GM21786 (cell line): ENCODE data around the gene CKS1B.
A peak's percentile ranks its signal among the peaks of the same experiment; 100 is the strongest.
"Not testable (repeated sequence)": the region's sequence is repeated elsewhere in the genome, so short reads cannot be mapped to it uniquely, and the experiment has no call there.

Experiments
- ATAC-seq: cut with Tn5 transposase; IDR thresholded peaks from one replicate; pipeline ENCODE4 v1.9.1; 2021; ENCODE audit not compliant: unreplicated experiment

Gene CKS1B

DNA sequence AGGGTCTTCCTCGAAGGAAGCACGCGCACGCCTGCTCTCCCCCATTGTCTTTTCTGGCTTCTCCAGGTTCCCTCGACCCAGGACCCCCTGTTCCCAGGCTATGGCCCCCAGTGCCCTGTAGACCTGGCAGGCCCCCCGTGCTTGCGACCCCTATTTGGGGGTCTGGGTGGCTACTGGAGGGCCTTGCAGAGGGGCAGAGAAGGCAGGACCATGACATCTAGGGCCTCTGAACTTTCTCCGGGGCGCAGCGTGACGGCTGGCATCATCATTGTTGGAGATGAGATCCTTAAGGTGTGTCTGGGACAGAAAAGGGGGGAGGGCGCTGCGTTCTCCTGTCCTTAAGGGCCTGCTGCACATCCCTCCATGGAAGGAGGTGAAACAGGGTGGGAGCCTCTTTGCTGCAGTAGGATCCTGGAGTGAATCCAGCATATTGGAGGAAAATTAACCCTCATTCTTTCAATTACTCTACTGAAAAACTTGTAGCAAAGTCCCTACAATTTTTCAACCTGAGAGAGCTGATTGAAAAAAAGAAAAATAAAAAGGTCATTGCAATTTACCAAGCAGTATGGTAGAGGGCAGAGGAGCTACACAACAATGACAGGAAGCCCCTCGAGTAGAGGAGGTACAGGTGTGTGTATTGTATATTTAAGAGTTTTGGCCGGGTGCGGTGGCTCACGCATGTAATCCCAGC lies 9.4 kb downstream of the CKS1B start:
- ATAC-seq, result no peak

DNA sequence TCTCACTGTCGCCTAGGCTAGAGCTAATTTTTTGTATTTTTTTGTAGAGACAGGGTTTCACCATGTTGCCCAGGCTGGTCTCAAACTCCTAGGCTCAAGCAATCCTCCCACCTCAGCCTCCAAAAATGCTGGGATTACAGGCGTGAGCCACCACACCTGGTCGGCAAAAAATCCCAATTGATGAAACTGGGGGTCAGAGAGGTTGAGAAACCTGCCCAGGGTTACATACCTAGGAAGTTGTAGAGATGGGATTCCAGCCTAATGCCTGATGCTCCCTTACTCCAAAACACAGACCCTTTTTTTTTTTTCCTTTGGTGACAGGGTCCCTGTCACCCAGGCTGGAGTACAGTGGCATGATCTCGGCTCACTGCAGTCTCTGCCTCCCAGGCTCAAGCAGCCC lies 12.3 kb downstream of the CKS1B start:
- not testable (repeated sequence) for ATAC-seq

DNA sequence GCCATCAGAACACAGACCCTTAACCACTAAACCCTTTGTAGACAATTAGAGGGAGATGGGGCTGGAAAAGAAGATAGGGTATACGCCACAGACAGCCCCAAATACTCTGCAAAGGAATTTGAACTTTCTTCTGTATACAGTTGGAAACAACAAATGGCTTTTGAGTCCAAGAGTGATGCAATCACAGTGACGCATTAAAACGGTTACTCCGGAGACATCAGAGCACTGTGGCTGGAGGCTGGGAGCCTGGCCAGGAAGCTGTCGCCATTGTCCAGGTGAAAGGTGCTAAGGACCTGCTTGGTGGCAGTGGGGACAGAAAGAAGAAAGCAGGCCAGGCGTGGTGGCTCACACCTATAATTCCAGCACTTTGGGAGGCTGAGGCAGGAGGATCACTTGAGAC lies 12.8 kb downstream of the CKS1B start:
- ATAC-seq, result no peak

DNA sequence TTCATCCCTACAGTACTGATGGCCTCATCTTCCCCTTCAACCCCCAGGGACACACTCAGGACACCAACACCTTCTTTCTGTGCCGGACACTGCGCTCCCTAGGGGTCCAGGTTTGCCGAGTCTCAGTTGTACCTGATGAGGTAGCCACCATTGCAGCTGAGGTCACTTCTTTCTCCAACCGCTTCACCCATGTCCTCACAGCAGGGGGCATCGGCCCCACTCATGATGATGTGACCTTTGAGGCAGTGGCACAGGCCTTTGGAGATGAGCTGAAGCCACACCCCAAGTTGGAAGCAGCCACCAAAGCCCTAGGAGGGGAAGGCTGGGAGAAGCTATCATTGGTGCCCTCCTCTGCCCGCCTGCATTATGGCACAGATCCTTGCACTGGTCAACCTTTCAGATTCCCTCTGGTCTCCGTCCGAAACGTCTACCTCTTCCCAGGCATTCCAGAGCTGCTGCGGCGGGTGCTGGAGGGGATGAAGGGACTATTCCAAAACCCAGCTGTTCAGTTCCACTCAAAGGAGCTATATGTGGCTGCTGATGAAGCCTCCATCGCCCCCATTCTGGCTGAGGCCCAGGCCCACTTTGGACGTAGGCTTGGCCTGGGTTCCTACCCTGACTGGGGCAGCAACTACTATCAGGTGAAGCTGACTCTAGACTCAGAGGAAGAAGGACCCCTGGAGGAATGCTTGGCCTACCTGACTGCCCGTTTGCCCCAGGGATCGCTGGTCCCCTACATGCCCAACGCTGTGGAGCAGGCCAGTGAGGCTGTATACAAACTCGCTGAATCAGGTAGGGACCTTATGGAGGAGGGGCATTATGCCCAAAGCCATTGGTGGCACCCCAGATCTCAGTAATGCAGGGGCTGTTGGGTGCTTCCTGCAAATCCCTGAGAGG lies 13.8 kb downstream of the CKS1B start:
- no peak for ATAC-seq

DNA sequence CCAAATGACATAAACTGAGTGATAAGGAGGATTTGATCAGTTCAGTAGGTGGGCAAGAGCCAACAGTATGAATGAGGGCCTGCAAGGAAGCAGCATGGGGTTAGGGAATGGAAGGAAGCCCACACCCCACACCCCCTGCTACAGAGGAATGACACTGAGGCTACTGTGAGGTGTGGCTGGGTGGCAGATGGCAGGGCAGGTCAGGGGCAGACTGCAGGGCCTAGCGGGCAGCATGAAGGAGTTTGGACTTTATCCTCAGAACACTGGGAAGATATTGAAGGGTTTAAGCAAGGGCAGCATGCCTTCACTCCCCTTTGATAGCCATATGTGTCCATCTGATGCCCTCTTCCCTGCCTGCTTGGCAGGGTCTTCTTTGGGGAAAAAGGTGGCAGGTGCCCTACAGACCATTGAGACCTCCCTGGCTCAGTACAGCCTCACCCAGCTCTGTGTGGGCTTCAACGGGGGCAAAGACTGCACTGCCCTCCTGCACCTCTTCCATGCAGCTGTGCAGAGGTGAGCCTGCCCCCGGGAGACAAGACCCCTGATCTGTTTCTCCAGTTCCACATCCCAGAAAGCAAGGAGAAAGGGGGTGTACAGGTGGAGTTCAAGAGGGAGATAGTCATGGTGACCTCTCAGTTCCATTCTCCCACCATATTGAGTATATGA lies 14.8 kb downstream of the CKS1B start:
- ATAC-seq, result no peak

DNA sequence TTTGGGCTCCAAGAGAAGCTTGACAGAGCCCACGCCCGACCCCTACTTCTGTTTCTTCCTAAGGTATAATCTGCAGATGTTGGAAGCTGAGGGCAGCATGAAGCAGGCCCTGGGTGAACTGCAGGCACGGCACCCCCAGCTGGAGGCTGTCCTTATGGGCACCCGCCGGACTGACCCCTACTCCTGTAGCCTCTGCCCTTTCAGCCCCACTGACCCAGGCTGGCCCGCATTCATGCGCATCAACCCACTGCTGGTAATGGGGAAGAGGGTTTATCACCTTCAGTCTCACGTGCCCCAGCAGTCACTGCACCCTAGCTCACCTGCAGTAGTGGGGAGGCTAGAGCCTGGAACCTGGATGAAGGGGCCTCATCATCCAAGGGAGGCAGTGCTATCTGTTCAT lies 15.8 kb downstream of the CKS1B start:
- ATAC-seq, result no peak

DNA sequence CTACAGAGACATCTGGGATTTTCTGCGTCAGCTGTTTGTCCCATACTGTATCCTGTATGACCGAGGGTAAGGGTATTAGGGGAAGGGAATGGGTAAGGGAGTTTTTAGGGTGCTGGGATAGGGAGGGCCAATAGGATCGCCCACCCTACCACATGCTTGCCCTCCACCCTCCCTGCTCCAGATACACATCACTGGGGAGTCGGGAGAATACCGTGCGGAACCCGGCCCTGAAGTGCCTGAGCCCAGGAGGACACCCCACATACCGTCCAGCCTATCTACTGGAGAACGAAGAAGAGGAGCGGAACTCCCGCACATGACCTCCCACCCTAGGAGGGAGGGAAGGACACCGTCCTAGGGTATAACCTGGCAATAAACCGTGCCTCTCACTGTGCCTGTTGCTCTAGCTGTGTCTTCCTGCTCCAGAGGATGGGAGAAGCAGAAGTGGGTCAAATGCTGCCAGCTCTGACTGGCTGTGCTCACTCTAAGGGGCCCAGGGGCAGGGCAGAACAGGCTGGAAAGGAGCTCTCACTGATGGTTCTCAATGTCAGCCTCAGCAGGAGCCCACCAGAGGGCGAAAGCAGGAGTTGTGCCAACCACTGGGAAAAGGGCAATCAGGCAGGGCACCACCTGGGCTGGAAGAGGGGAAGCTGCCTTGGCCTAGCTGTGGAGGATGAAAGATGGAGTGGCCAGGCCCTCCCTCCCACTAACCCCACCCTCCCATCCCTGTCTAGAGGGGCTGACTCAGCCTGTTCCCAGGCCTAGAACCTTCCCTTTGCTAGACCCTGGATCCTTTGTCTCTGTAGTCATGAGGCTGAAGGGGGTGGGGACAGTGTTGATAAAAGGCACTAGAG lies 18.5 kb downstream of the CKS1B start:
- no peak for ATAC-seq

DNA sequence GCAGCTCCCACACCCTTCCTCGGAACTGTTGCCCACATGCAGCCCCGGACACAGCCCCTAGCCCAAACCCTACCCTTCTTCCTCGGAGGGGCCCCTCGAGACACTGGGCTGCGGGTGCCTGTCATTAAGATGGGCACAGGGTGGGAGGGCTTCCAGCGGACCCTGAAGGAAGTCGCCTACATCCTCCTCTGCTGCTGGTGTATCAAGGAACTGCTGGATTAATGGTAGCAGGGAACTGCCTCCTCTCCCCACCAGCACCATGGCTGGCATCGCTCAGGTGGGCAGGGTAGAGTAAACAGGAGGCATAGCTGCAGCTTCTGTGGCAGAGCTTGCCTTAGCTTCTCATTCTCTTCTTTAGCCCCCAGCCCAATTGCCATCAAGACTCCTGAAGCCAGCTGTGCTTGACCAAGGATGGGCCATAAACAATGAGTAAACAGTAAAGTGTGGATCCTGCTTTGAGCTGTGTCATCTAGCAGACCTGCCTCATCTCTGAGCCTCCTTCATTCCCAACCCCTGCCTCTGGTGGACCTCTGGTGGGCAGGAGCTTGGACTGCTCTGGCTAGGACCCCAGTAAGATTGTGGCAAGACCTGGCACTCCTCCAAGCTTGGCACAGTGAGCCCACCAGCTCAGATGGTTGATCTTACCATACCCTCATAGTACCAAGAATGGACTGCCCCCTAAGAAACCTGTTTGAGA lies 19.2 kb downstream of the CKS1B start, which contains the start of gene LENEP:
TSS of gene LENEP (plus strand) at position 15 of the 697 bp plus-strand sequence. CDS start at position 37, 22 bp downstream.
- ATAC-seq, result no peak

DNA sequence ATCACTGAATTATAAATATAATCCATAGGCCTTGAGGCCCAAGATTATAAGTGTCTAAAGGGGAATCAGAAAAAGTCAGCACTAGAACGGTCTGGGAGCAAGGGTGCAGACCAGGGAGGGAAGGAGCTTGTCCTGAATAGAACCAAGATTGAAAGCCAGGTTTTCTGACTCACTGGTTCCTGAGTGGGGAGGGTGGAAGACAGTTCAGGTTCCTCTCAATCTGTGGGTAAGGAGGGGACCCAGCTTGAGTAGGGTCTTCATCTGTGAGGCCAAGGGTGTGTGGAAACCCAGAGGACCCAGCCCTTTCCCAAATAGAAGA lies 19.7 kb downstream of the CKS1B start:
- no peak for ATAC-seq

DNA sequence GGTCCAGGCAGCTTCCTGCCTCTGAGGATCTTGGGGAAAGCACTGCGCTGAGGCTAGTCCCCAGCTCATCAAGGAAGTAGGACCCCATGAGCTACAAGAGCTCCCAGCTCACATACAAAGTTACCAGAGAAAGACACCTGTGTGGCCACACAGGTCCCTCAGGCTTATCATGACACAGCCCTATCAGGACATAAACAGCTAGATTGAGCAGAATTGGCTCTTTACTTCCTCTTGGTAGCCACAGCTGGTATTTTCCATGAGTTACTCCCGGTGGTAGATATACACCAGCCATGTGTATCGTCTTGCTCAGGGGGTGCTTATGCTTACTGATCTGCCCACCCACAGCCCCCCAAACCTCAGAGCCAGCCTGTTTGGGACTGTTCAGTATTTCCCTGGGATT lies 20.1 kb downstream of the CKS1B start:
- ATAC-seq, result no peak

DNA sequence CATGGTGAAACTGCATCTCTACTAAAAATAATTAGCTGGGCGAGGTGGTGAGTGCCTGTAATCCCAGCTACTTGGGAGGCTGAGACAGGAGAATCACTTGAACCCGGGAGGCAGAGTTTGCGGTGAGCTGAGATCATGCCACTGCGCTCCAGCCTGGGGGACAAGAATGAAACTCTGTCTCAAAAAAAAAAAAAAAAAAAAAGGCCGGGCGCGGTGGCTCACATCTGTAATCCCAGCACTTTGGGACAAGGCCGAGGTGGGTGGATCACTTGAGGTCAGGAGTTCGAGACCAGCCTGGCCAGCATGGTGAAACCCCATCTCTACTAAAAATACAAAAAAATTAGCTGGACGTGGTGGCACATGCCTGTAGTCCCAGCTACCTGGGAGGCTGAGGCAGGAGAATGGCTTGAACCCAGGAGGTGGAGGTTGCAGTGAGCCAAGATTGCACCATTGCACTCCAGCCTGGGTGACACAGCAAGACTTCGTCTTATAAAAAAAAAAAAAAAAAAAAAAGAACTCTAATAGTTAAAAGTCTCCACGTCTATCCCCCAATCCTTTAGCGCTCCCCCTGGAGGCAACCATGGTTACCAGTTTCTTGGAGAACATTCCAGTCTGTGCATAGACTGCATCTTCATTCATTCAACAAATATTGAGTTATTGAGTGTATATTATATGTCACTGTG lies 21.0 kb downstream of the CKS1B start:
- not testable (repeated sequence) for ATAC-seq

DNA sequence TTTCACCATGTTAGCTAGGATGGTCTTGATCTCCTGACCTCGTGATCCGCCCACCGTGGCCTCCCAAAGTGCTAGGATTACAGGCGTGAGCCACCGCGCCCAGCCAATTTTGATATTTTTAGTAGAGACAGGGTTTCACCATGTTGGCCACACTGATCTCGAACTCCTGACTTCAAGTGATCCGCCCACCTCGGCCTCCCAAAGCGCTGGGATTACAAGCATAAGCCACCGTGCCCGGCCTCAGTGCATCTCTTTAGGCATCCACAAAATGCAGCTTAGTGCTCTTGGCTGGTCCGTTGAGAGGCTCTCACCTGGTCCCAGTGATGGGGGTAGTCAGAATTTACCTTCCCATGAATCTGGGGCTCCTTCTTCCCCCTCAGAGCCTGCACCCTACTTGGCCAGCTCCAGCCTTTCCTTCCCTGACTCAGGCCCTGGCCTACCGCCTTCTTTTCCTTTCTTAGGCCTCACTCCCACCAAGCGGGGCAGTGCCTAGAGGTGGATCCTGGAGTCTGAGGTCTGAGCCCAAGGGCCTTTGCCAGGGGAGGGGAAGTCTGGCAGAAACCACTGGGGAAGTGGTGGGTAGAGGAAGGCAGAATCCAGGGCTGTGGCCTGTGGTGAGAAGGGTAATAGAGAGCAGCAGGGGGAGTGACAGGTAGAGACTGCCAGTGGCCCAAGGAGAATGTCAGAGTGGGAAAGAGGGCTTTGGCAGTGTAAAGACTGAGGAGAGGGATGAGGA lies 22.7 kb downstream of the CKS1B start:
- ATAC-seq, result no peak

DNA sequence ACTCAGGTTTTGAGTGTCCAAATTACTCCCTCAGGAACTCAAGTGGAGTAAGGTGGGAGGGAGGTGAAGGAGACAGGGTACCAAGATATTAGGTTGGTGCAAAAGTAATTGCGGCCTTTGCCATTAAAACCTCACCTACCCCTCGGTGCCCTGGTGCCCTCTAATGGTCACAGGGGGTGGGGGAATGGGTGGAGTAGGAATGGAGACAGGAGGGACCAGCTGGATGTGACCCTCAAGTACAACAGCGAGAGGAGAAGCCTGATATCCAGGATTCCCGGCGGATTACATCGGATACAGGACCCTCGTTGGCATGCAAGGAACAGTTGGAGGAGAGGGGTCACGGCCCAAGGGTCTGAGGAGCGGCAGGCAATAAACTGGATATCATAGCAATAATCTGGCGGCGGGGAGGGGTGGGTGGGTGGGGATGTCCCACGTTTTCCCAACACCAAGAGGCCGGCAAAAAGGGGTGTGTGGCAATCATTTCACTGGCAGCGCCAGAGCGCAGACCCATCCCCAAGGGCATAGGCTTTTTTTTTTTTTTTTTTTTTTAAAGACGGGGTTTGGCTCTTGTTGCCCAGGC lies 23.8 kb downstream of the CKS1B start:
- no peak for ATAC-seq

DNA sequence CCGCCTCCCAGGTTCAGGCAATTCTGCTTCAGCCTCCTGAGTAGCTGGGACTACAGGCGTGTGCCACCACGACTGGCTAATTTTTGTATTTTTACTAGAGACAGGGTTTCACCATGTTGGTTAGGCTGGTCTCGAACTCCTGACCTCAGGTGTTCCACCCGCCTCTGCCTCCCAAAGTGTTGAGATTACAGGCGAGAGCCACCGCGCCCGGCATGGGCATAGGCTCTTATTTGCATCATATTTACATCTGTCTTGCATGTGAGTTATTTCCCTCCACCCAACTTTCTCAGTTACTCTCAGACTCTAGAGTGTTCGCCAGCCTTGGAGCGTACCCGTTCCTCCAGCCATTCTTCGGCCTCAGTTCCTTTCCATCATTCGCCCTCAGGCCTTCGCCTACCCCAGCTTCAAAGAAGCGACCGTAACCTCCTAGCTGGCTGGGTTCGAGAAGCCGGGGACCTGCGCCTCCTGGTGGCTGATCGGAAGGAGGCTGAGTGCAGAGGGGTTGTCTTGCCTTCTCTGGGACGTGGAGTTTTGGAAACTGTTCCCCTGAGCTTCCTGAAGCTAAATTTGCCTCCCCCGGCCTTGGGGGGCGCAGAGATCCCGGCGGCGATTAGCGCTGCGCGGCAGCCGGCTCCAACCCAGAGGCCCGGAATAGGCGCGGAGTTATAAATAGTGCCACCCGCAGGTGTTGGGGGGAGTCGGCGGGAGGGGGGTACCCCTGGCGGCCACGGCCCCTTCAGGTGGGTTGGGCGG lies 24.5 kb downstream of the CKS1B start:
- ATAC-seq, result no peak

DNA sequence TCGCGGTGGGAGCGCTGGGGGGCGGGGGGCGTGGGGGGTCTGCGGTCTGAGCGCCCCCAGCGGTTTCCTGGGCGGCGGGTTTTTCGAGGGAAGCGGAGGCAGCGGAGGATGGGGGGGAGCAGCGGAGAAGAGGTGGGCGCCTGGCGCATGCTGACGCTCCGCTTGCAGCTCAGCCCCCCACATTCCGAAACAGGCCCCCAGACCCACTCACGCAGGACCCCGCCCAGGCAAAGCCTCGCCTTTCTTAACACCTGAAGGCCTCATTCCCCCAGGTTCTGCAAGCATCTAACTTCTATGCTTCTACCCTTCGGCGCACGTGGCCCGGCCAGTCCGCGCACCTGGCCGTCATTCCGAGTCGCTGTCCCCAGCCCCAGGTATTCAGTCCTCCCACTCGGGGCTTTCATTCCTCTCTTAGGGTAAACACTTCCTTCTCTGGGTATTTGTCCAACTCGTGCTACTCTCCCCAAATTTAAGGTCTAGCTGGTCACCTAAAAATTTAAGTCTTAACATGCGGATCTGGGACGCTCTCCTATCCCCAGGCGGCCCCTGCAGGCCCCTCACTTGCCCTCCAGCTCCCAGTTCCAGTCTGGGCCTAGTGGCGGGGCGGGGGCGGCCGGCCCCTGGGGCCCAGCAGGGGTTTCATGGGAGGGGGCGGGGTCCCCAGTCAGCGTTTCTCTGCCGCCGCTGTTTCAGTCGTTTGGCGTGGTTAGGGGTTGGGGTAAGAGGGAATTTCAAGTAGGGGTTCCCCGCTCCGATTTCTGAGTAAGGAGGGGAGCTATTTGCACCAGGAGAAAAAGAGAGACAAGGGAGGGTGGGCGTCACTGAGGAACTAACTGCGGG lies 25.3 kb downstream of the CKS1B start:
- ATAC-seq, result no peak

DNA sequence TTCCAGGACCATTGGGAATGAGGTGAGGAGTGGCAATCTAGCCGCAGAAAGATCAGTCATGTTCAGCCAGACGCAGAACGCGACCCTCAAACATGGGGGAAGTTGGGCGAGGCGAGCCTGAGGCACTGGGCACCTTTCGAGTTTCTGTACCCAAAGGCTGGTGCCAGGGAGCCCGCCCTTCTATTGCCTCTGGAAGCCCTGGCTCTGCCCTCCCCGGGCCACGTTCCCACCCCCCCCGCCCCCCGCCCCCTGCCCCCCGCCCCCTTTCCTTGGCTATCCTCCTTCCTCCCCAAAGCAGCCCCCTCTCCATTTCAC lies 25.9 kb downstream of the CKS1B start:
- no peak for ATAC-seq

DNA sequence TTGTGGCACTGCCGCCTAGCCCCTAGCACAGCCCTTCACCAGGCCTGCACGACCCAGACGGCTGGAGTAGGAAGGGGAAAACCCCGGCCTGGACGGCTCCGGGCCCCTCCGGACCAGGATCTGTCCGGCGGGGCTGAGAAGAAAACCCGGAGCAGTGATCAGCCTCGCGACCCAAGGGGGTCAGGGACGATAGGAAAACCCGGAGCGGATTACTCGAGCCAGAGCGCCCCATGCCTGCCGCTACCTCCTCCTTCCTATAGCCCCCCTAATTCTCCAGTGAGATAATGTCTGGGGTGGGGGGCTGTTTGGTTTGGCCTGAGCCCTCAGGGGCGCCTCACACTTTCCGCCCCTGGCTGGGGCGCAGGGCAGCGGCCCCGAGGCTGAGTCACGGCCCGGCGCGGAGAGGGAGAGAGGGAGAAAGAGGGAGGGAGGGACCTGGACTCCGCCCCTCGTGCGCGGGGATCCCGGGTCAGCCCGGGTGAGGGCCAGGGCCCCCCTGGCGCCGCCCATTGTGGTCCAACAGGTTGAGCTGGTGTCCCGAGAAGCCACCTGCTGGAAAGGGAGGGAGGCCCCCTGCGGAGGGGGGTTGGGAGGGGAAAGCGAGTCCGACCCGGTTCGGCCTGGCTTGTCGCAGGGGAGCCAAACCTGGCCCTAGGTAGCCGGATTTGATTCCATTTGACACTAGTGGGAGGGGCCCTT lies 26.4 kb downstream of the CKS1B start:
- ATAC-seq, result peak; percentile 36
